ENCODE measurements around the gene GLT1D1.

DNA sequence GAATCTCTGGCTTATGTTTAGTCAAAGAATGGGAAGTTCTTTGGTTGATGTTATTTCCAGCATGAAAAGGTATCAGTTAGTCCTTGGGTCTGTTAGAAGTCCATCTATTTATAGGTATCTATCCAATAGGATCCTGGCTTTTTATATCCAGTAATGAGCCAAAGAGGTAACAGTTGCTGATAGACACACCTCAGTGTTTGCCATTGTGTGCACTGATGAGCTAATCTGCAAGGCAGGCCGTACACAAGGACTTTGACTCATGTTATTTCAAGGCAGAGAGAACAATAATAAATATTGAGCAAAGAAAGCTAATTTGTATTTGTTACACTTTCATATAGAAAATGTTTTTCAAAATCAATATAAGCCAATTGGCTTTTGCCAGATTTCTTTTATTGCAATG lies 56.4 kb downstream of the GLT1D1 start:
- TF ChIP-seq, protein P1, sequence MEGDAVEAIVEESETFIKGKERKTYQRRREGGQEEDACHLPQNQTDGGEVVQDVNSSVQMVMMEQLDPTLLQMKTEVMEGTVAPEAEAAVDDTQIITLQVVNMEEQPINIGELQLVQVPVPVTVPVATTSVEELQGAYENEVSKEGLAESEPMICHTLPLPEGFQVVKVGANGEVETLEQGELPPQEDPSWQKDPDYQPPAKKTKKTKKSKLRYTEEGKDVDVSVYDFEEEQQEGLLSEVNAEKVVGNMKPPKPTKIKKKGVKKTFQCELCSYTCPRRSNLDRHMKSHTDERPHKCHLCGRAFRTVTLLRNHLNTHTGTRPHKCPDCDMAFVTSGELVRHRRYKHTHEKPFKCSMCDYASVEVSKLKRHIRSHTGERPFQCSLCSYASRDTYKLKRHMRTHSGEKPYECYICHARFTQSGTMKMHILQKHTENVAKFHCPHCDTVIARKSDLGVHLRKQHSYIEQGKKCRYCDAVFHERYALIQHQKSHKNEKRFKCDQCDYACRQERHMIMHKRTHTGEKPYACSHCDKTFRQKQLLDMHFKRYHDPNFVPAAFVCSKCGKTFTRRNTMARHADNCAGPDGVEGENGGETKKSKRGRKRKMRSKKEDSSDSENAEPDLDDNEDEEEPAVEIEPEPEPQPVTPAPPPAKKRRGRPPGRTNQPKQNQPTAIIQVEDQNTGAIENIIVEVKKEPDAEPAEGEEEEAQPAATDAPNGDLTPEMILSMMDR (IDR thresholded peaks at IDR 0.05), result no peak
- TF ChIP-seq EP300 (IDR thresholded peaks at IDR 0.05) (no peak), POLR2AphosphoS5 (IDR thresholded peaks at IDR 0.05) (no peak), POLR2A (IDR thresholded peaks at IDR 0.05) (no peak)

Measured in upper lobe of left lung (tissue), 4 donors.